MCF 10A (cell line): ENCODE measurements around the gene GRM5. TPM values are rescaled to one million over a fixed set of nuclear protein-coding genes. Genes with fewer than 3 reads are reported as not detected.

Experiments
- BruUV-seq: library from RNA; stranded (reverse); fragments of 400-500 nt; replicated peaks from 2 replicates; lab custom pipeline; 2021; lab: Mats Ljungman, UMichigan
- CTCF ChIA-PET: fragments of 300-600 bp; sonication (Branson Sonifier 250); formaldehyde crosslinking; extraction: SDS; loops from one replicate; lab custom pipeline; 2021; ENCODE audit warnings: antibody characterized with exemption, inconsistent platforms; lab: Yijun Ruan, JAX
- POLR2A ChIA-PET: fragments of 300-600, 350-650 bp; sonication (Branson Sonifier 250); formaldehyde crosslinking; extraction: SDS; loops from one replicate; lab custom pipeline; 2020; ENCODE audit warnings: antibody characterized with exemption, inconsistent platforms; lab: Yijun Ruan, JAX
- DNase-seq: peaks from one replicate; pipeline ENCODE4 v3.0.0-alpha.2; 2018; ENCODE audit not compliant: unreplicated experiment
- H3K27ac Mint-ChIP-seq: one replicate; pipeline ENCODE4 v1.8.0; 2022; ENCODE audit warnings: mild to moderate bottlenecking, low read depth, mixed read lengths; ENCODE audit not compliant: unreplicated experiment
- H3K27me3 Mint-ChIP-seq: one replicate; pipeline ENCODE4 v1.8.0; 2022; ENCODE audit warnings: mixed read lengths; ENCODE audit not compliant: insufficient read depth, unreplicated experiment
- H3K36me3 Mint-ChIP-seq: one replicate; pipeline ENCODE4 v1.8.0; 2022; ENCODE audit warnings: mild to moderate bottlenecking, moderate library complexity, mixed read lengths; ENCODE audit not compliant: insufficient read depth, unreplicated experiment
- H3K4me1 Mint-ChIP-seq: one replicate; pipeline ENCODE4 v1.8.0; 2022; ENCODE audit warnings: mixed read lengths; ENCODE audit not compliant: insufficient read depth, unreplicated experiment
- H3K4me3 Mint-ChIP-seq: one replicate; pipeline ENCODE4 v1.8.0; 2022; ENCODE audit warnings: mild to moderate bottlenecking, moderate library complexity, mixed read lengths; ENCODE audit not compliant: unreplicated experiment
- H3K9me3 Mint-ChIP-seq: one replicate; pipeline ENCODE4 v1.8.0; 2022; ENCODE audit warnings: mixed read lengths; ENCODE audit not compliant: unreplicated experiment
- intact Hi-C: fragments of 100-400 bp; cut with micrococcal nuclease; formaldehyde crosslinking; loops from 2 replicates; pipeline ENCODE4 v1.14.1; 2022
- total RNA-seq: library from RNA; stranded (reverse); gene quantifications from 2 replicates; pipeline ENCODE4 v1.2.3, GENCODE V29; 2022
- TF ChIP-seq, protein P1 (sequence below): fragments of 200-600 bp; IDR thresholded peaks from one replicate; pipeline ENCODE4 v1.8.0; 2022; ENCODE audit warnings: antibody characterized with exemption, mild to moderate bottlenecking; ENCODE audit not compliant: unreplicated experiment

GRM5 gene
- total RNA-seq, 1 experiment from 2014 or later, result not detected

DNA sequence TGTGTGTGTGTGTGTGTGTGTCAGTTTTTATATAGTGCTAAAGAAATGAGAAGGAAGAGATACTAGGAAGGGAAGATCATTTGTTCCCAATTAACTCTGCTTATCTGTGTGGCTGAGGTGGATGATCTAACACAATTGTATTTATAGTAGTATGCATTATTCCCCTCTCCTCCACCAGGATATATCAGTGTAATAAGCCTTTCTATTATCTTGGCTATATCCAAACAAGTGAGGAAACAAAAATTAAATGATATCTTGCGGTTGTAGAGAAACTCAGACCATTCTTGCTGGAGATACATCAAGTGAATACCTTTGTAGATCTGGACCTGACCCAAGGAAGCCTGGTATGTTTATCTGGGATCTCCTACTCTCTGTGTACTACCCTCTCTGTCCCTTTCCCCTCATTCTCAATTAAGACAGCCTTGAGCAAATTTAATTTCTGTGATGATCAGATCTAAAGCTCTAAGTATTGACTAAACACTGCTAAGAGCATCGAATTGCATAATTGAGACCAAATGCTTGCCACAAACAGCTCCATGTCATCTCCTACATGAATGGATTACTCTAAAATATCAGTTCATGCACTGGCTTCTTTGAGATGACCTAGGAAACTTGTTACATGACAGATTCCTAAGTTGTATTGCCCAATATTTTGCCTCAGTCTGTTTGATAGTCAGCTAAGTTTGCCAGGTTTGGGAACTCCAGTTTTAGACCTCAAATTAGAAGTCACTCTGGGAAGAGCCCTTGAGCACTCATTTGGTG is 543.0 kb downstream of the GRM5 start:
- BruUV-seq, result no TSS peak
- ChIA-PET POLR2A (interaction anchor here (0.6 to 1.9 kb wide), 2 partner anchors 113 to 184 kb away, joined by 3 to 4 read pairs; no protein-coding TSS in a partner anchor), CTCF (interaction anchor here (0.6 to 0.7 kb wide), 2 partner anchors 16 to 639 kb away, joined by 3 read pairs; no protein-coding TSS in a partner anchor)
- TF ChIP-seq, protein P1, sequence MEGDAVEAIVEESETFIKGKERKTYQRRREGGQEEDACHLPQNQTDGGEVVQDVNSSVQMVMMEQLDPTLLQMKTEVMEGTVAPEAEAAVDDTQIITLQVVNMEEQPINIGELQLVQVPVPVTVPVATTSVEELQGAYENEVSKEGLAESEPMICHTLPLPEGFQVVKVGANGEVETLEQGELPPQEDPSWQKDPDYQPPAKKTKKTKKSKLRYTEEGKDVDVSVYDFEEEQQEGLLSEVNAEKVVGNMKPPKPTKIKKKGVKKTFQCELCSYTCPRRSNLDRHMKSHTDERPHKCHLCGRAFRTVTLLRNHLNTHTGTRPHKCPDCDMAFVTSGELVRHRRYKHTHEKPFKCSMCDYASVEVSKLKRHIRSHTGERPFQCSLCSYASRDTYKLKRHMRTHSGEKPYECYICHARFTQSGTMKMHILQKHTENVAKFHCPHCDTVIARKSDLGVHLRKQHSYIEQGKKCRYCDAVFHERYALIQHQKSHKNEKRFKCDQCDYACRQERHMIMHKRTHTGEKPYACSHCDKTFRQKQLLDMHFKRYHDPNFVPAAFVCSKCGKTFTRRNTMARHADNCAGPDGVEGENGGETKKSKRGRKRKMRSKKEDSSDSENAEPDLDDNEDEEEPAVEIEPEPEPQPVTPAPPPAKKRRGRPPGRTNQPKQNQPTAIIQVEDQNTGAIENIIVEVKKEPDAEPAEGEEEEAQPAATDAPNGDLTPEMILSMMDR, result no peak
- no peaks in the 10 kb centered on the region for H3K27me3 Mint-ChIP-seq
- no peak for DNase-seq
- H3K27ac Mint-ChIP-seq, result no peak overlapping the region
- H3K4me1 Mint-ChIP-seq, result no peaks in the 10 kb centered on the region
- no peaks in the 10 kb centered on the region for H3K9me3 Mint-ChIP-seq
- no peaks in the 10 kb centered on the region for H3K36me3 Mint-ChIP-seq
- intact Hi-C loops, result no loop called here
- no peak overlapping the region for H3K4me3 Mint-ChIP-seq

DNA sequence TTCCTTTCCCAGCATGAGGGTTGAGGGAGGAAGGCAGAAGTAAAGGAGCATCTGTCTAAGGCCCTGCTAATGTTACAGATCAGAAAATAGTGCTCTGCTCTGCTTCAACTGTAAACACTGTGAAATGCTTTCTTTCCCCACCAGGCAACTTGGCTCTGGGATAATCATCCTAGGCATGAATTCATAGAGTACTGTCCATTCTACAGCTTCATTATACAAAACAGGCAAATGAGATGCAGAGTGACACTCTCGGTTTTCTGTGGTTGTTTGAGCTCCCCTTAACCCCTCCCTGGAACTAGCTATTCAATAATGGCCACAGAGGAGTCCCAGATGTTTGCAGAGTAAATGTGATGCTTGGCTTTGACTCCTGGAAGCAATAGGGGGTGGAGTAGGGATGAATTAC is 544.0 kb downstream of the GRM5 start:
- Mint-ChIP-seq H3K4me1 (no peaks in the 10 kb centered on the region), H3K9me3 (no peaks in the 10 kb centered on the region), H3K27me3 (no peaks in the 10 kb centered on the region), H3K4me3 (no peak overlapping the region), H3K36me3 (no peaks in the 10 kb centered on the region), H3K27ac (no peak overlapping the region)
- ChIA-PET CTCF (interaction anchor here (0.6 to 0.7 kb wide), 2 partner anchors 289 to 638 kb away, joined by 3 read pairs; no protein-coding TSS in a partner anchor), POLR2A (no interaction called here)
- no TSS peak for BruUV-seq
- intact Hi-C loops, result no loop called here
- DNase-seq, result no peak
- TF ChIP-seq, protein P1, result no peak

DNA sequence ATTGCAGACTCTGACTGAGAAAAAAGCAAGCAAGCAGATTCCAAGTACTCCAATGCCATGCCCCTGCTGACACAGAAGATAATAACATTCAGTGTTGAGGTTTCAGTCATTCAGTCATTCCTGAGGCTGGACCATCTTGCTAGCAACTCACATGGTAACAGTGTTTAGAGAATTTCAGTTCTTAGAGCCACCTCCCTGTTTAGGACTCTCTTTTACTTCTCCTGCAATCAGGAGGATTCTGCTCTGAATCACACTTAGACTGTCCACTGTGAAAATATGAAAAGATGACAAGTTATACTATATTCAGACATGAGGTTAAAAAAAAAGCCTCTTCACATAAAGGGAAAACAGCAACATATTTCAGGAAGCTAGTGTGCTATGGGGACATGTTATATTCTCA is 544.4 kb downstream of the GRM5 start:
- TF ChIP-seq, protein P1, result no peak

DNA sequence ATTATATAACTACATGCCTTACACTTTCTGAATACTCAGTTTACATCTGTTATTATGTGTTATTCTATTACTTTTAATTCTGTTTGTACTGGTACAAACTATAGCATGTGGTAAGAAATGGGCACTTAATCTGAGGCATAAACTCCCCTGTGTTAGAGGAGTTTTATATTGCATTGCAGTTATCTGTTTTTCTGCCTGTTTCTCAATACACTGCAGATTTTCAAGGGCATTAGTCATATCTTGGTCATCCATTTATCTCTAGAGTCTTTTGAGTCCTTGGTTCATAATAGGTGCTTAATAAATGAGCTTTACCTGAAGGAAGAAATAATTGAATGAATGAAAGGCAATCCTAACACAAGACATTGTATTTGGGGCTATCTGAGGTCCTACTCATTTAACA is 545.4 kb downstream of the GRM5 start:
- no peak overlapping the region for H3K27ac Mint-ChIP-seq
- BruUV-seq, result no TSS peak
- POLR2A ChIA-PET, result interaction anchor here (0.6 to 1.0 kb wide), 3 partner anchors 9 to 186 kb away, joined by 3 to 4 read pairs (median 4); no protein-coding TSS in a partner anchor

More for the DNA sequence above, 544.4 kb downstream of the GRM5 start:
- Mint-ChIP-seq H3K27me3 (no peaks in the 10 kb centered on the region), H3K4me1 (no peaks in the 10 kb centered on the region), H3K9me3 (no peaks in the 10 kb centered on the region), H3K36me3 (no peaks in the 10 kb centered on the region), H3K4me3 (no peak overlapping the region), H3K27ac (no peak overlapping the region)
- ChIA-PET CTCF (interaction anchor here (0.6 kb wide), 1 partner anchor 288 kb away, joined by 3 read pairs; no protein-coding TSS in a partner anchor), POLR2A (interaction anchor here (1.0 kb wide), 1 partner anchor 8 kb away, joined by 4 read pairs; no protein-coding TSS in a partner anchor)
- intact Hi-C loops, result no loop called here
- DNase-seq, result no peak
- BruUV-seq, result no TSS peak

More for the DNA sequence above, 545.4 kb downstream of the GRM5 start:
- TF ChIP-seq, protein P1, result no peak
- Mint-ChIP-seq H3K36me3 (no peaks in the 10 kb centered on the region), H3K4me1 (no peaks in the 10 kb centered on the region), H3K4me3 (no peak overlapping the region), H3K9me3 (no peaks in the 10 kb centered on the region), H3K27me3 (no peaks in the 10 kb centered on the region)
- CTCF ChIA-PET, result no interaction called here
- intact Hi-C loops, result no loop called here
- no peak for DNase-seq
